Thymus (tissue), 11 donors: ENCODE results near the gene CMIP. TPM values are rescaled to one million over a fixed set of nuclear protein-coding genes. Genes with fewer than 3 reads are reported as not detected.

Source experiments
- DNase-seq, 9 donors: peaks; one replicate each; pipeline ENCODE4 v3.0.0-alpha.2; 2013; ENCODE audit warnings: low spot score in 9 of 9, low read depth in 6 of 9, missing footprints in 1 of 9
- H3K27ac ChIP-seq, 2 donors: one replicate each; pipeline ENCODE4 v1.5.1; 2013; ENCODE audit warnings: control low read depth in 1 of 2, low read depth in 1 of 2, low read length in 1 of 2, mild to moderate bottlenecking in 1 of 2, moderate library complexity in 1 of 2
- H3K27me3 ChIP-seq, 2 donors: one replicate each; pipeline ENCODE4 v1.5.1; 2013; ENCODE audit warnings: low read length in 1 of 2; ENCODE audit not compliant: control insufficient read depth in 2 of 2, insufficient read depth in 1 of 2
- H3K36me3 ChIP-seq, 2 donors: one replicate each; pipeline ENCODE4 v1.5.1; 2013; ENCODE audit warnings: low read length in 1 of 2, mild to moderate bottlenecking in 1 of 2, moderate library complexity in 1 of 2; ENCODE audit not compliant: control insufficient read depth in 2 of 2, insufficient read depth in 2 of 2
- H3K4me1 ChIP-seq, 2 donors: one replicate each; pipeline ENCODE4 v1.5.1; 2013; ENCODE audit warnings: low read length in 2 of 2; ENCODE audit not compliant: control insufficient read depth in 2 of 2, insufficient read depth in 2 of 2
- H3K4me3 ChIP-seq, 2 donors: one replicate each; pipeline ENCODE4 v1.5.1; 2013; ENCODE audit warnings: low read length in 2 of 2, control low read depth in 1 of 2, mild to moderate bottlenecking in 1 of 2
- H3K9me3 ChIP-seq, 2 donors: one replicate each; pipeline ENCODE4 v1.5.1; 2013; ENCODE audit warnings: low read length in 1 of 2, mild to moderate bottlenecking in 1 of 2; ENCODE audit not compliant: control insufficient read depth in 2 of 2, insufficient read depth in 1 of 2
- WGBS: extraction: QIAGEN DNeasy Blood & Tissue Kit; methylation state at CpG from one replicate; pipeline ENCODE4 v1.1.7; 2013; 5-methylcytosine and 5-hydroxymethylcytosine counted together
- polyA plus RNA-seq: library from polyadenylated mRNA; stranded (reverse); fragments of 200-250 nt; gene quantifications from one replicate; pipeline ENCODE4 v1.2.3, GENCODE V29; 2013
- total RNA-seq: library from RNA; stranded (reverse); fragments of 120-200 nt; gene quantifications from one replicate; pipeline ENCODE4 v1.2.4, GENCODE V29; 2013
- donor health status: healthy.

Gene CMIP
- total and polyA plus RNA-seq, 2 donors, result 5.2 to 19.4 TPM

- H3K27me3 ChIP-seq, result no peaks in the 10 kb centered on the region
- no peaks in the 10 kb centered on the region for H3K9me3 ChIP-seq
- 96% methylated on average over 12 of the region's 12 CpGs for WGBS
- H3K27ac ChIP-seq, result no peak overlapping the region
- H3K4me3 ChIP-seq, result no peak overlapping the region
- peaks cover 6 to 15% of the 10 kb centered on the region in 2 donors for H3K4me1 ChIP-seq
- H3K36me3 ChIP-seq, result peaks cover 38 to 49% of the 10 kb centered on the region in 2 donors
- no peak for DNase-seq
Observed at GRCh38 chr16:81710596-81710995, 266.0 kb downstream of the CMIP start.

GRCh38 chr16:81711657-81712319 is 267.2 kb downstream of the CMIP start:
- 91% methylated on average over 21 of the region's 21 CpGs for WGBS
- Histone ChIP-seq H3K9me3 (no peaks in the 10 kb centered on the region), H3K27me3 (no peaks in the 10 kb centered on the region), H3K4me1 (peaks cover 6 to 18% of the 10 kb centered on the region in 2 donors), H3K36me3 (peaks cover 26 to 38% of the 10 kb centered on the region in 2 donors), H3K27ac (peak overlapping the region in 1 of 2 donors; percentile 11), H3K4me3 (no peak overlapping the region)
- DNase-seq, result no peak

GRCh38 chr16:81712681-81713080 is 268.1 kb downstream of the CMIP start:
- H3K27ac ChIP-seq, result no peak overlapping the region
- H3K9me3 ChIP-seq, result no peaks in the 10 kb centered on the region
- H3K36me3 ChIP-seq, result peaks cover 17 to 29% of the 10 kb centered on the region in 2 donors
- H3K27me3 ChIP-seq, result no peaks in the 10 kb centered on the region
- peaks cover 6 to 18% of the 10 kb centered on the region in 2 donors for H3K4me1 ChIP-seq
- H3K4me3 ChIP-seq, result no peak overlapping the region
- no peak for DNase-seq
- WGBS, result 88% methylated on average over 7 of the region's 7 CpGs

- Histone ChIP-seq H3K4me3 (no peak overlapping the region), H3K4me1 (peaks cover 6 to 23% of the 10 kb centered on the region in 2 donors), H3K27me3 (no peaks in the 10 kb centered on the region), H3K27ac (no peak overlapping the region), H3K36me3 (peaks cover 12 to 22% of the 10 kb centered on the region in 2 donors), H3K9me3 (no peaks in the 10 kb centered on the region)
- no peak for DNase-seq
- 96% methylated on average over 16 of the region's 16 CpGs for WGBS
Observed at GRCh38 chr16:81713295-81713772, 268.7 kb downstream of the CMIP start.

GRCh38 chr16:81713796-81714195 is 269.2 kb downstream of the CMIP start:
- DNase-seq, result no peak
- 92% methylated on average over 11 of the region's 11 CpGs for WGBS
- H3K4me3 ChIP-seq, result no peak overlapping the region
- H3K9me3 ChIP-seq, result no peaks in the 10 kb centered on the region
- H3K27ac ChIP-seq, result no peak overlapping the region
- H3K36me3 ChIP-seq, result peaks cover 8 to 18% of the 10 kb centered on the region in 2 donors
- H3K4me1 ChIP-seq, result peaks cover 6 to 28% of the 10 kb centered on the region in 2 donors
- H3K27me3 ChIP-seq, result no peaks in the 10 kb centered on the region

- peaks cover 6 to 32% of the 10 kb centered on the region in 2 donors for H3K4me1 ChIP-seq
- no peaks in the 10 kb centered on the region for H3K27me3 ChIP-seq
- peaks cover under 1 to 10% of the 10 kb centered on the region in 2 donors for H3K36me3 ChIP-seq
- 98% methylated on average over 7 of the region's 7 CpGs for WGBS
- no peak overlapping the region for H3K27ac ChIP-seq
- peak in 1 of 9 donors; percentile 53 for DNase-seq
- H3K9me3 ChIP-seq, result no peaks in the 10 kb centered on the region
- H3K4me3 ChIP-seq, result no peak overlapping the region
Observed at GRCh38 chr16:81714583-81714982, 270.0 kb downstream of the CMIP start.

- Histone ChIP-seq H3K4me3 (no peak overlapping the region), H3K27ac (no peak overlapping the region), H3K36me3 (peaks cover 0 to 2% of the 10 kb centered on the region in 2 donors), H3K9me3 (no peaks in the 10 kb centered on the region), H3K27me3 (no peaks in the 10 kb centered on the region), H3K4me1 (peaks cover 6 to 32% of the 10 kb centered on the region in 2 donors)
- DNase-seq, result peak in 3 of 9 donors; percentile 36 to 76 (median 38)
- WGBS, result 62% methylated on average over 11 of the region's 11 CpGs
Observed at GRCh38 chr16:81715358-81716196, 271.0 kb downstream of the CMIP start.

GRCh38 chr16:81716478-81717225 is 272.0 kb downstream of the CMIP start:
- DNase-seq, result no peak
- H3K9me3 ChIP-seq, result no peaks in the 10 kb centered on the region
- H3K36me3 ChIP-seq, result no peaks in the 10 kb centered on the region
- 96% methylated on average over 10 of the region's 10 CpGs for WGBS
- no peaks in the 10 kb centered on the region for H3K27me3 ChIP-seq
- H3K27ac ChIP-seq, result no peak overlapping the region
- H3K4me3 ChIP-seq, result no peak overlapping the region
- peaks cover 6 to 32% of the 10 kb centered on the region in 2 donors for H3K4me1 ChIP-seq
